Fibroblast of lung (primary cell): ENCODE results near the gene GXYLT1. TPM values are rescaled to one million over a fixed set of nuclear protein-coding genes. Genes with fewer than 3 reads are reported as not detected.
A peak's percentile ranks its signal among the peaks of the same experiment; 100 is the strongest.

Experiments
- DNase-seq, 2 donors: peaks; one replicate each; pipeline versions ENCODE4 v3.0.0 to v3.0.0-alpha.2; 2010; ENCODE audit warnings: low read depth in 2 of 2
- H2AFZ ChIP-seq: 2 replicates; pipeline ENCODE4 v1.5.1; 2012; ENCODE audit warnings: low read length, control low read depth, inconsistent platforms
- H3K27ac ChIP-seq: 2 replicates; pipeline ENCODE4 v1.5.1; 2011; ENCODE audit warnings: low read length, control low read depth; ENCODE audit not compliant: insufficient read depth
- H3K27me3 ChIP-seq: 2 replicates; pipeline ENCODE4 v1.5.1; 2011; ENCODE audit warnings: mild to moderate bottlenecking, low read length; ENCODE audit not compliant: control insufficient read depth, insufficient read depth
- H3K36me3 ChIP-seq: 2 replicates; pipeline ENCODE4 v1.5.1; 2011; ENCODE audit warnings: low read length; ENCODE audit not compliant: control insufficient read depth, insufficient read depth
- H3K4me1 ChIP-seq: 2 replicates; pipeline ENCODE4 v1.5.1; 2011; ENCODE audit warnings: low read length; ENCODE audit not compliant: control insufficient read depth, insufficient read depth; ENCODE audit errors: extremely low read depth
- H3K4me2 ChIP-seq: 2 replicates; pipeline ENCODE4 v1.5.1; 2011; ENCODE audit warnings: low read length, control low read depth; ENCODE audit not compliant: insufficient read depth; ENCODE audit errors: extremely low read depth
- H3K4me3 ChIP-seq, 4 experiments: fragments of 200-600 bp in 1 of 4; sonication (generic) in 1 of 4; replicated peaks in 1 of 4; 2 replicates each; pipeline ENCODE4 v1.5.1; 2011 to 2016; ENCODE audit warnings: low read length in 4 of 4, low read depth in 3 of 4, mild to moderate bottlenecking in 3 of 4, control low read depth in 2 of 4, inconsistent platforms in 1 of 4, mixed read lengths in 1 of 4; ENCODE audit not compliant: insufficient read depth in 1 of 4; ENCODE audit errors: control extremely low read depth in 1 of 4
- H3K79me2 ChIP-seq: 2 replicates; pipeline ENCODE4 v1.5.1; 2012; ENCODE audit warnings: mild to moderate bottlenecking, low read length, inconsistent platforms; ENCODE audit not compliant: control insufficient read depth, insufficient read depth
- H3K9ac ChIP-seq: 2 replicates; pipeline ENCODE4 v1.5.1; 2011; ENCODE audit warnings: mild to moderate bottlenecking, low read length, control low read depth; ENCODE audit not compliant: insufficient read depth
- H3K9me3 ChIP-seq: 2 replicates; pipeline ENCODE4 v1.5.1; 2012; ENCODE audit warnings: low read depth, low read length; ENCODE audit not compliant: control insufficient read depth, insufficient read depth
- H4K20me1 ChIP-seq: 2 replicates; pipeline ENCODE4 v1.5.1; 2011; ENCODE audit warnings: low read length; ENCODE audit not compliant: control insufficient read depth, insufficient read depth; ENCODE audit errors: extremely low read depth
- CTCF ChIP-seq, 2 donors: IDR thresholded peaks in 1 of 2; conservative IDR thresholded peaks in 1 of 2; 1 replicate in 1 of 2; 2 replicates in 1 of 2; pipeline ENCODE4 v1.5.1; 2011 to 2012; ENCODE audit warnings: low read length in 2 of 2, control low read depth in 1 of 2, inconsistent platforms in 1 of 2, low read depth in 1 of 2, mild to moderate bottlenecking in 1 of 2
- EZH2 ChIP-seq: IDR thresholded peaks from 2 replicates; pipeline ENCODE4 v1.5.1; 2012; ENCODE audit warnings: low read length, control low read depth, mild to moderate bottlenecking; ENCODE audit errors: missing control alignments
- polyA minus RNA-seq: library from RNA; depleted of rRNA, polyadenylated mRNA; stranded (reverse); fragments of >200 nt; gene quantifications from 2 replicates; pipeline ENCODE4 v1.2.3, GENCODE V29; 2011; ENCODE audit warnings: low replicate concordance
- polyA plus RNA-seq, 2 donors: library from polyadenylated mRNA; depleted of rRNA in 1 of 2; stranded (reverse) in 1 of 2; unstranded in 1 of 2; fragments of >200 nt; gene quantifications; 2 replicates each; pipeline ENCODE4 v1.2.1, GENCODE V29; 2011 to 2012; ENCODE audit warnings: missing spikeins in 1 of 2
- total RNA-seq: library from RNA; depleted of rRNA; stranded (reverse); fragments of >200 nt; gene quantifications from 2 replicates; pipeline ENCODE4 v1.2.1, GENCODE V29; 2014

The GXYLT1 gene
- total RNA-seq (10.5 and 10.7 TPM in 2 replicates), polyA plus RNA-seq (14.6 and 14.8 TPM in 2 replicates), polyA minus RNA-seq (0.12 and 0.48 TPM in 2 replicates)
- 8.4 TPM in 2 replicates for polyA plus RNA-seq (2012)

GRCh38 chr12:42144408-42145196 lies at the start of gene GXYLT1:
Gene GXYLT1, minus strand, starts transcription at chr12:42144874. Its CDS starts 228 bp downstream, at chr12:42144646.
- peaks cover 3% of the 10 kb centered on the region for H3K4me1 ChIP-seq
- H4K20me1 ChIP-seq, result no peaks in the 10 kb centered on the region
- TF ChIP-seq EZH2, result no peak
- no peak for TF ChIP-seq CTCF (conservative IDR thresholded peaks at IDR 0.05 in 1 of 2, IDR thresholded peaks at IDR 0.05 in 1 of 2; ENCODE audit: low read depth in 1 of 2, low read length in 2 of 2)
- peaks cover 26% of the 10 kb centered on the region for H3K79me2 ChIP-seq
- peak within 1 kb of the TSS; percentile 92 for H2AFZ ChIP-seq
- H3K9me3 ChIP-seq, result no peaks in the 10 kb centered on the region
- H3K27me3 ChIP-seq, result no peaks in the 10 kb centered on the region
- peak within 1 kb of the TSS; percentile 62 for H3K9ac ChIP-seq
- H3K36me3 ChIP-seq, result no peaks in the 10 kb centered on the region
- H3K27ac ChIP-seq, result peak within 1 kb of the TSS; percentile 46
- peak; percentile 92 to 95 for DNase-seq
- H3K4me3 ChIP-seq, result peak within 1 kb of the TSS; percentile 69 to 92 (median 74)
- peak within 1 kb of the TSS; percentile 97 for H3K4me2 ChIP-seq

GRCh38 chr12:42192686-42193085 lies 48.0 kb upstream of the GXYLT1 start:
- H3K79me2 ChIP-seq, result no peaks in the 10 kb centered on the region
- H3K4me3 ChIP-seq, result no peak overlapping the region
- no peak overlapping the region for H2AFZ ChIP-seq
- no peaks in the 10 kb centered on the region for H3K9me3 ChIP-seq
- no peak overlapping the region for H3K9ac ChIP-seq
- no peaks in the 10 kb centered on the region for H3K4me1 ChIP-seq
- no peak for TF ChIP-seq CTCF (conservative IDR thresholded peaks at IDR 0.05 in 1 of 2, IDR thresholded peaks at IDR 0.05 in 1 of 2; ENCODE audit: low read depth in 1 of 2, low read length in 2 of 2)
- no peak for TF ChIP-seq EZH2
- no peak overlapping the region for H3K27ac ChIP-seq
- DNase-seq, result no peak
- H3K27me3 ChIP-seq, result no peaks in the 10 kb centered on the region
- no peaks in the 10 kb centered on the region for H3K36me3 ChIP-seq
- H4K20me1 ChIP-seq, result no peaks in the 10 kb centered on the region
- H3K4me2 ChIP-seq, result no peak overlapping the region

- H3K9ac ChIP-seq, result no peak overlapping the region
- H3K79me2 ChIP-seq, result no peaks in the 10 kb centered on the region
- DNase-seq, result no peak
- H3K4me3 ChIP-seq, result no peak overlapping the region
- H3K4me1 ChIP-seq, result no peaks in the 10 kb centered on the region
- no peaks in the 10 kb centered on the region for H4K20me1 ChIP-seq
- TF ChIP-seq CTCF (conservative IDR thresholded peaks at IDR 0.05 in 1 of 2, IDR thresholded peaks at IDR 0.05 in 1 of 2; ENCODE audit: low read depth in 1 of 2, low read length in 2 of 2), result no peak
- TF ChIP-seq EZH2, result no peak
- H3K27ac ChIP-seq, result no peak overlapping the region
- no peaks in the 10 kb centered on the region for H3K36me3 ChIP-seq
- H3K4me2 ChIP-seq, result no peak overlapping the region
- no peak overlapping the region for H2AFZ ChIP-seq
- no peaks in the 10 kb centered on the region for H3K27me3 ChIP-seq
- no peaks in the 10 kb centered on the region for H3K9me3 ChIP-seq
Observed at GRCh38 chr12:42192258-42192657, 47.6 kb upstream of the GXYLT1 start.
